ENCODE results near the gene RXRA. TPM values are rescaled to one million over a fixed set of nuclear protein-coding genes. Genes with fewer than 3 reads are reported as not detected.
A peak's percentile ranks its signal among the peaks of the same experiment; 100 is the strongest.

RXRA gene
- total and polyA plus RNA-seq, 12 donors: 5.5 to 114 (median 71.3) TPM

GRCh38 chr9:134423749-134424148 lies 97.5 kb downstream of the RXRA start:
- H3K27me3 ChIP-seq: no peaks in the 10 kb centered on the region
- no peak for DNase-seq
- H3K27ac ChIP-seq: peak overlapping the region in 2 of 5 donors; percentile 34 to 80
- H3K9me3 ChIP-seq (replicated peaks in 1 of 3): no peaks in the 10 kb centered on the region
- no peak overlapping the region for H3K4me3 ChIP-seq
- intact Hi-C loops (cut with DNase I): no loop called here
- peaks cover 0 to 34% of the 10 kb centered on the region in 2 donors for H3K36me3 ChIP-seq (replicated peaks in 1 of 2)
- peaks cover 18 to 23% of the 10 kb centered on the region in 2 donors for H3K4me1 ChIP-seq (replicated peaks in 1 of 2)
- 89 to 100% (median 94%) methylated on average over 3 to 15 of the region's 15 CpGs for WGBS, 4 donors
- no peak for TF ChIP-seq POLR2A (IDR thresholded peaks at IDR 0.05)
- TF ChIP-seq, protein P1, sequence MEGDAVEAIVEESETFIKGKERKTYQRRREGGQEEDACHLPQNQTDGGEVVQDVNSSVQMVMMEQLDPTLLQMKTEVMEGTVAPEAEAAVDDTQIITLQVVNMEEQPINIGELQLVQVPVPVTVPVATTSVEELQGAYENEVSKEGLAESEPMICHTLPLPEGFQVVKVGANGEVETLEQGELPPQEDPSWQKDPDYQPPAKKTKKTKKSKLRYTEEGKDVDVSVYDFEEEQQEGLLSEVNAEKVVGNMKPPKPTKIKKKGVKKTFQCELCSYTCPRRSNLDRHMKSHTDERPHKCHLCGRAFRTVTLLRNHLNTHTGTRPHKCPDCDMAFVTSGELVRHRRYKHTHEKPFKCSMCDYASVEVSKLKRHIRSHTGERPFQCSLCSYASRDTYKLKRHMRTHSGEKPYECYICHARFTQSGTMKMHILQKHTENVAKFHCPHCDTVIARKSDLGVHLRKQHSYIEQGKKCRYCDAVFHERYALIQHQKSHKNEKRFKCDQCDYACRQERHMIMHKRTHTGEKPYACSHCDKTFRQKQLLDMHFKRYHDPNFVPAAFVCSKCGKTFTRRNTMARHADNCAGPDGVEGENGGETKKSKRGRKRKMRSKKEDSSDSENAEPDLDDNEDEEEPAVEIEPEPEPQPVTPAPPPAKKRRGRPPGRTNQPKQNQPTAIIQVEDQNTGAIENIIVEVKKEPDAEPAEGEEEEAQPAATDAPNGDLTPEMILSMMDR (IDR thresholded peaks at IDR 0.05): no peak

GRCh38 chr9:134424818-134425217 lies 98.6 kb downstream of the RXRA start:
- Histone ChIP-seq H3K4me3 (no peak overlapping the region), H3K27me3 (no peaks in the 10 kb centered on the region), H3K36me3 (replicated peaks in 1 of 2) (peaks cover 0 to 42% of the 10 kb centered on the region in 2 donors), H3K4me1 (replicated peaks in 1 of 2) (peaks cover 8 to 13% of the 10 kb centered on the region in 2 donors), H3K27ac (peak overlapping the region in 2 of 5 donors; percentile 21 to 34), H3K9me3 (replicated peaks in 1 of 3) (no peaks in the 10 kb centered on the region)
- WGBS, 4 donors: 73 to 75% (median 75%) methylated on average over 4 to 9 of the region's 9 CpGs; no CpG with 5 or more reads in 1 of the 4 donors
- intact Hi-C loops (cut with DNase I): no loop called here
- no peak for TF ChIP-seq POLR2A (IDR thresholded peaks at IDR 0.05)
- TF ChIP-seq, protein P1 (IDR thresholded peaks at IDR 0.05): no peak
- DNase-seq: no peak

GRCh38 chr9:134425401-134425800 lies 99.1 kb downstream of the RXRA start:
- no peak for DNase-seq
- Histone ChIP-seq H3K27me3 (no peaks in the 10 kb centered on the region), H3K4me1 (replicated peaks in 1 of 2) (peaks cover 8 to 13% of the 10 kb centered on the region in 2 donors), H3K36me3 (replicated peaks in 1 of 2) (peaks cover 0 to 39% of the 10 kb centered on the region in 2 donors), H3K27ac (no peak overlapping the region), H3K9me3 (replicated peaks in 1 of 3) (no peaks in the 10 kb centered on the region), H3K4me3 (no peak overlapping the region)
- intact Hi-C loops (cut with DNase I): no loop called here
- TF ChIP-seq POLR2A (IDR thresholded peaks at IDR 0.05): no peak
- TF ChIP-seq, protein P1 (IDR thresholded peaks at IDR 0.05): no peak
- 46 to 69% (median 58%) methylated on average over 6 to 8 of the region's 9 CpGs for WGBS, 4 donors

- H3K36me3 ChIP-seq (replicated peaks in 1 of 2): peaks cover 0 to 39% of the 10 kb centered on the region in 2 donors
Measured at GRCh38 chr9:134425812-134426211, 99.6 kb downstream of the RXRA start.

More at GRCh38 chr9:134425812-134426211, 99.6 kb downstream of the RXRA start:
- DNase-seq: no peak
- no peak overlapping the region for H3K27ac ChIP-seq
- WGBS, 4 donors: 82 to 90% (median 90%) methylated on average over 7 to 9 of the region's 9 CpGs; no CpG with 5 or more reads in 1 of the 4 donors
- H3K9me3 ChIP-seq (replicated peaks in 1 of 3): no peaks in the 10 kb centered on the region
- no peaks in the 10 kb centered on the region for H3K27me3 ChIP-seq
- H3K4me1 ChIP-seq (replicated peaks in 1 of 2): peaks cover 8 to 13% of the 10 kb centered on the region in 2 donors
- H3K4me3 ChIP-seq: no peak overlapping the region
- intact Hi-C loops (cut with DNase I): no loop called here
- TF ChIP-seq POLR2A (IDR thresholded peaks at IDR 0.05): no peak
- TF ChIP-seq, protein P1 (IDR thresholded peaks at IDR 0.05): no peak

Data from adrenal gland (tissue), 12 donors.